ENCODE data around the gene ZNF362.

Gene ZNF362

DNA sequence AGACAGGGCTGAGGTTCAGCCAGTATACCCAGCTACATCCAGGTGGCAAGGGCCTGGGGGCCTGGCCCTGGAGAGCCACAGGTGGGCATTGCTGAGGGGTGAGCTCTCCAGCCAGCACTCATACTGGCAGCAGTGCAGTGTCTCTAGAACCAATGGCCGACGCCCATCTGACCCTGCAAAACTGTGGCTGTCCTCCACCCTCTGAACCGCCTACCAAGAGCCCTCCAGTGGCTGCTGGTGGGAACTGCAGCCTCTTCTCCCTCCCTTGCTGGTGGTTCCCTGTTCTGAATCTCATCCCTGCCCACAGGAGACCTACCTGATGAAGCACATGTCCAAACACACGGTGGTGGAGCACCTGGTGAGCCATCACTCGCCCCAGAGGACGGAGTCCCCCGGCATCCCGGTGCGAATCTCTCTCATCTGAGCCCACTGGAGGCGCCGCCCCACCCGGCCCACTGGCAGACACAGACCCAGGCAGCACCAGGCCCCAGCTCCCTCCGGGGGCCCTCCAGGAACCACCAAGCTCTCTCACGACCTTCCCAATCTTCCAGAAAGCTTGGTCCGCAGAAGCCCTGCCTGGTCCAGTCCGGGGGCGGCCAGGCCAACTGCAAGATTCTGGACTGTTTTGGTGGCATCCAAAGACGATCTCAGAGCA lies 42.5 kb downstream of the ZNF362 start:
- TF ChIP-seq, protein P1, sequence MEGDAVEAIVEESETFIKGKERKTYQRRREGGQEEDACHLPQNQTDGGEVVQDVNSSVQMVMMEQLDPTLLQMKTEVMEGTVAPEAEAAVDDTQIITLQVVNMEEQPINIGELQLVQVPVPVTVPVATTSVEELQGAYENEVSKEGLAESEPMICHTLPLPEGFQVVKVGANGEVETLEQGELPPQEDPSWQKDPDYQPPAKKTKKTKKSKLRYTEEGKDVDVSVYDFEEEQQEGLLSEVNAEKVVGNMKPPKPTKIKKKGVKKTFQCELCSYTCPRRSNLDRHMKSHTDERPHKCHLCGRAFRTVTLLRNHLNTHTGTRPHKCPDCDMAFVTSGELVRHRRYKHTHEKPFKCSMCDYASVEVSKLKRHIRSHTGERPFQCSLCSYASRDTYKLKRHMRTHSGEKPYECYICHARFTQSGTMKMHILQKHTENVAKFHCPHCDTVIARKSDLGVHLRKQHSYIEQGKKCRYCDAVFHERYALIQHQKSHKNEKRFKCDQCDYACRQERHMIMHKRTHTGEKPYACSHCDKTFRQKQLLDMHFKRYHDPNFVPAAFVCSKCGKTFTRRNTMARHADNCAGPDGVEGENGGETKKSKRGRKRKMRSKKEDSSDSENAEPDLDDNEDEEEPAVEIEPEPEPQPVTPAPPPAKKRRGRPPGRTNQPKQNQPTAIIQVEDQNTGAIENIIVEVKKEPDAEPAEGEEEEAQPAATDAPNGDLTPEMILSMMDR (IDR thresholded peaks at IDR 0.05; ENCODE audit: borderline replicate concordance, insufficient read depth, low read depth, low read length) = peak; percentile 95
- H3K4me3 ChIP-seq (ENCODE audit: low read depth, low read length) = no peak overlapping the region

DNA sequence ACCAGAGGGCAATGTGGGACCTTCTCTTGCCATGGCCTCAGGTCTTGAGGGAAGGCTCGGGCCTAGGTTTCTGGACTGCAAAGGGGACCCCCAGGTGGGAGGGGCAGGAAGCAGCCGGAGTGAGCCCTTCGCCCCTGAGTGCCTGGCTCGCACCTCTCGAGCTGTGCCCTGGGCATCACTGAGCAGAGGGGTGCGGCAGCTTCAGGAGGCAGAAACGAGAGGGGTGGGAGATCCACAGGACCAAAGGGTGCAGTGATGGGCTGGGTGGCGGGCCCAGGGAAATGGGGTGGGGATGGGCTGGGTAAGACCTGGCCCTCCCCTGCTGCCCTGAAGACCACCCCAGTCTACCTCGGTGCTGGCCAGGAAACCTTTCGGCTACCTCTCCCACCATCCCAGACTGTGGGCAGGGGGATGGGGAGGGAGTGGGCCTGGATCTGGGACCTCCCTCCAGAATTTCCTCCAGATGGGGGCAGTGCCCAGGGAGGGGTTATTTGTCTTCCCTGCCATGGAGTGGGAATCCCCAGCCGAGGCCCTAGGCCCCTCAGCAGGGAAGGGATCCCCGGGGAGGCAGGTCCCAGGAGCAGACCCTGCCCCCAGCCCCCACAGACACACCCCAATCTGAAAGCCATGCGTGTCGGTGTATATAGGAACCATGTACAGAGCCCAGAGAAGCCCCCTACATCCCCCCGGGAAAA lies 43.3 kb downstream of the ZNF362 start:
- TF ChIP-seq, protein P1 (IDR thresholded peaks at IDR 0.05; ENCODE audit: borderline replicate concordance, insufficient read depth, low read depth, low read length) = no peak

DNA sequence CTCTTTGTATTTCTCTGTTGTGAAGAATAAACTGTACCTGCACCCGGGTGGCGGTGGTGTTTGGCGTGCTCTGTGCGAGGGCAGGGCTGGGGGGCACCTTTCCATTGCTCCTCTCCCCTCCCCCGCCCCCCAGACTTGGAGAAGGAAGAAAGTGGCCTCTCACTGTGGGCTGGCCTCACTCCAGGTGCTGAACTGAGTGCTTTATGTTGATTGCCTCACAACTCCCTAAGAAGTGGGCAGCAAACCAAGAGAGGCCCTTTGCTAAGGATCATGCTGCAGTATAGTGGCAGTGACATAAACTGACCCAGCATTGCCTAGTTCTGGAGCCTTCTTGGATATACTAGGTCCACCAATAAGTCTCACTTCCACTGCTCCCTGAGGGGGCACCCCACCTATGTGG lies 44.4 kb downstream of the ZNF362 start:
- TF ChIP-seq, protein P1 (IDR thresholded peaks at IDR 0.05; ENCODE audit: borderline replicate concordance, insufficient read depth, low read depth, low read length) = no peak
- no peak overlapping the region for H3K4me3 ChIP-seq (ENCODE audit: low read depth, low read length)

More for the DNA sequence above, 43.3 kb downstream of the ZNF362 start:
- H3K4me3 ChIP-seq (ENCODE audit: low read depth, low read length) = no peak overlapping the region

DNA sequence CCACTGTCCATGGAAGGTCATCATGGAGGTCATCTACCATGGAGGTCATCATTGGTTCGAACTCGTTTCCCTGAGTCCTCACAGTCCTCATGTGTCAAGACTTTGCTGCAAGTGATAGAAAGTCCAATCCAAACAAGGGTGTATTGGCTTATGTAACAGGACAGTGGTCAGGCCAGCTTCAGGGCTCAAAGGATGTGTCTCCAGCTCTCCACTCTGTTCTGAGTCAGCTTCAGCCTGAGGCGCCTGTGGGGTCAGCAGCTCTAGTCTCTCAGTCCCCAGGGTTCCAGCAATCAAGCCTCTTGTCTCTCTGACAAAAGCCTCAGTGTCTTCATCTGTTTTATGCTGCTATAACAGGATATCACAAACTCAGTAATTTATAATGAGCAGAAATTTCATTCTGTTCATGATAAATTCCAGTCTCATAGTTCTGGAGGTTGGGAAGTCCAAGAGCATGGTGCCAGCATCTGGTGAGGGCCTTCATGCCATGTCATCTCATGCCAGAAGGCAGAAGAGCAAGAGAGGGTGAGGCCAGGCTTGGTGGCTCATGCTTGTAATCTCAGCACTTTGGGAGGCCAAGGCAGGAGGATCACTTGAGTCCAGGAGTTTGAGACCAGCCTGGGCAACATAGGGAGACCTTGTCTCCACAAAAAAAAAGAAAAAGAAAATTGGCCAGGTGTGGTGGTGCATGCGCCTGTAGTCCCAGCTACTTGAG lies 45.1 kb downstream of the ZNF362 start:
- TF ChIP-seq, protein P1 (IDR thresholded peaks at IDR 0.05; ENCODE audit: borderline replicate concordance, insufficient read depth, low read depth, low read length) = no peak
- no peak overlapping the region for H3K4me3 ChIP-seq (ENCODE audit: low read depth, low read length)

DNA sequence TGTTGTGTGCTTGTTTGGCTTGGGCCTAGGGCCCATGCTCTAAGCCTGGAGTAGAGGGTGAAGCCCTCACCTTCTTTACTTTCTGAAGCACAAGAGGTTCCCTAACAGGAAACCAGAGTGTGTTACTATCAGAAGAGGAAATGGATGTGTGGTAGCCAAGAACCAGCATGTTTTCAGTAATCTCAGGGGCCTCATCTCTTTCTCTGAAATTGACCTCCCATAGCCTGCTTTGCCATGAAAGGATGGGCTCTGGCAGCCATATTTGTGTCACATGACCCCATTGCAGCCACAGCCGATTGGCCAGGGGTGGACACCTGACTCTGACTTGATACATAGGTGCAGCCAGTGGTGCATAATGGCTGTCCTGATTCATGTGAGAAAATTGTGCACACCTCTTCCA lies 46.0 kb downstream of the ZNF362 start:
- TF ChIP-seq, protein P1 (IDR thresholded peaks at IDR 0.05; ENCODE audit: borderline replicate concordance, insufficient read depth, low read depth, low read length) = no peak

DNA sequence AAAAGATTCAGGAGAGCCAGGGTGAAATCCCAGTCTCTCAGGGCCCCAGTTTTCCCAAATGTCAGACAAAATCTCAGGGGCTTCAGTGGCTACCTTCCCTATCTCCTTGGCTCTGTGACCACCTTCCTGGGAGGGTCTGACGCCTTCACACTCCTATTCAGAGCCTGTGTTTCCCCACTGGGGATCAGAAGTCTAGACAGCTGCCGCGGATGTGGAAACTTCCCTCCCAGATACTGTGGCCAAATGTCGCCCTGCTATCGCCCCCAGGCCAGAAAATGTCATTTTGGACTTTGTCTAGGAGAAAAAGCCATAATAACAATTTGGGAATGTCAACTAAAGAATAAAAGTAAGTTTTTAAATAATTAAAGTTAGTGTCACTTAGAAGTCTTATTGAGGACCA lies 48.7 kb downstream of the ZNF362 start:
- TF ChIP-seq, protein P1 (IDR thresholded peaks at IDR 0.05; ENCODE audit: borderline replicate concordance, insufficient read depth, low read depth, low read length) = no peak

More for the DNA sequence above, 46.0 kb downstream of the ZNF362 start:
- no peak overlapping the region for H3K4me3 ChIP-seq (ENCODE audit: low read depth, low read length)

More for the DNA sequence above, 48.7 kb downstream of the ZNF362 start:
- no peak overlapping the region for H3K4me3 ChIP-seq (ENCODE audit: low read depth, low read length)

All from GM12875 (cell line).